ENCODE results near the gene COL19A1. TPM values are rescaled to one million over a fixed set of nuclear protein-coding genes. Genes with fewer than 3 reads are reported as not detected.

COL19A1 gene
- total and polyA plus RNA-seq, 2 experiments from 2014 or later = not detected

DNA sequence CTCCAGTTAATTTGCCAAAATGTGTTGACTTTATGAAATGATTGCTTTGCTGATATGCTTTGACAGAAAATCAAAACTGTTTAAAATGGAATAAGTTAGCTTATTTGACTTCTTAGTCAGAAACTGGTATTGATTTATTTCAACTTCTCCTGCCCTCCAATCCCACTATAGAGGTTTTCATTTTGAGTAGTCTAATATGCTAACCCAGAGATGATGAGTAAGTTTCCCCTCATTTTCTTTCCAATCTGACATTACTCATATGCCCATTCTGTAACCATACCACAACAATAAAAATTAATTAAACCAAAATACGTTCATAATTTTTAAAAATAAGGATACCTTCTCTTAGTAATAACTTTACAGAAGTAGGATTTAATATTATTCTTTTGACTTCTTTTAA, 78.8 kb downstream of the COL19A1 start:
- H3K9me2 ChIP-seq (ENCODE audit: insufficient read depth) = no peaks in the 10 kb centered on the region
- Mint-ChIP-seq H3K36me3 (ENCODE audit: low read depth) (no peaks in the 10 kb centered on the region), H3K27me3 (ENCODE audit: insufficient read depth, low read depth, poor library complexity) (no peaks in the 10 kb centered on the region), H3K4me3 (no peak overlapping the region), H3K4me1 (no peaks in the 10 kb centered on the region), H3K27ac (no peak overlapping the region), H3K9me3 (no peaks in the 10 kb centered on the region)
- H3K36me3 ChIP-seq (ENCODE audit: insufficient read depth) = no peaks in the 10 kb centered on the region
- no peaks in the 10 kb centered on the region for H3K27me3 ChIP-seq (ENCODE audit: insufficient read depth)
- no peaks in the 10 kb centered on the region for H3K79me2 ChIP-seq (replicated peaks; ENCODE audit: insufficient read depth)
- H3K4me1 ChIP-seq (ENCODE audit: insufficient read depth) = no peaks in the 10 kb centered on the region
- H3K4me3 ChIP-seq = no peak overlapping the region
- DNase-seq (ENCODE audit: low spot score) (no peak), ATAC-seq (no peak)
- TF ChIP-seq, protein P1, sequence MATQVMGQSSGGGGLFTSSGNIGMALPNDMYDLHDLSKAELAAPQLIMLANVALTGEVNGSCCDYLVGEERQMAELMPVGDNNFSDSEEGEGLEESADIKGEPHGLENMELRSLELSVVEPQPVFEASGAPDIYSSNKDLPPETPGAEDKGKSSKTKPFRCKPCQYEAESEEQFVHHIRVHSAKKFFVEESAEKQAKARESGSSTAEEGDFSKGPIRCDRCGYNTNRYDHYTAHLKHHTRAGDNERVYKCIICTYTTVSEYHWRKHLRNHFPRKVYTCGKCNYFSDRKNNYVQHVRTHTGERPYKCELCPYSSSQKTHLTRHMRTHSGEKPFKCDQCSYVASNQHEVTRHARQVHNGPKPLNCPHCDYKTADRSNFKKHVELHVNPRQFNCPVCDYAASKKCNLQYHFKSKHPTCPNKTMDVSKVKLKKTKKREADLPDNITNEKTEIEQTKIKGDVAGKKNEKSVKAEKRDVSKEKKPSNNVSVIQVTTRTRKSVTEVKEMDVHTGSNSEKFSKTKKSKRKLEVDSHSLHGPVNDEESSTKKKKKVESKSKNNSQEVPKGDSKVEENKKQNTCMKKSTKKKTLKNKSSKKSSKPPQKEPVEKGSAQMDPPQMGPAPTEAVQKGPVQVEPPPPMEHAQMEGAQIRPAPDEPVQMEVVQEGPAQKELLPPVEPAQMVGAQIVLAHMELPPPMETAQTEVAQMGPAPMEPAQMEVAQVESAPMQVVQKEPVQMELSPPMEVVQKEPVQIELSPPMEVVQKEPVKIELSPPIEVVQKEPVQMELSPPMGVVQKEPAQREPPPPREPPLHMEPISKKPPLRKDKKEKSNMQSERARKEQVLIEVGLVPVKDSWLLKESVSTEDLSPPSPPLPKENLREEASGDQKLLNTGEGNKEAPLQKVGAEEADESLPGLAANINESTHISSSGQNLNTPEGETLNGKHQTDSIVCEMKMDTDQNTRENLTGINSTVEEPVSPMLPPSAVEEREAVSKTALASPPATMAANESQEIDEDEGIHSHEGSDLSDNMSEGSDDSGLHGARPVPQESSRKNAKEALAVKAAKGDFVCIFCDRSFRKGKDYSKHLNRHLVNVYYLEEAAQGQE (IDR thresholded peaks at IDR 0.05; ENCODE audit: unreplicated experiment) = no peak
- TF ChIP-seq, protein P2, sequence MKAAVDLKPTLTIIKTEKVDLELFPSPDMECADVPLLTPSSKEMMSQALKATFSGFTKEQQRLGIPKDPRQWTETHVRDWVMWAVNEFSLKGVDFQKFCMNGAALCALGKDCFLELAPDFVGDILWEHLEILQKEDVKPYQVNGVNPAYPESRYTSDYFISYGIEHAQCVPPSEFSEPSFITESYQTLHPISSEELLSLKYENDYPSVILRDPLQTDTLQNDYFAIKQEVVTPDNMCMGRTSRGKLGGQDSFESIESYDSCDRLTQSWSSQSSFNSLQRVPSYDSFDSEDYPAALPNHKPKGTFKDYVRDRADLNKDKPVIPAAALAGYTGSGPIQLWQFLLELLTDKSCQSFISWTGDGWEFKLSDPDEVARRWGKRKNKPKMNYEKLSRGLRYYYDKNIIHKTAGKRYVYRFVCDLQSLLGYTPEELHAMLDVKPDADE (IDR thresholded peaks at IDR 0.05) = no peak
- TF ChIP-seq CREB1 (CRISPR knock-in tag; IDR thresholded peaks at IDR 0.05; ENCODE audit: low read depth) (no peak), STAT1 (IDR thresholded peaks at IDR 0.05; ENCODE audit: unreplicated experiment) (no peak), ZNF114 (CRISPR knock-in tag; IDR thresholded peaks at IDR 0.05) (no peak)
- TF ChIP-seq, protein P3, sequence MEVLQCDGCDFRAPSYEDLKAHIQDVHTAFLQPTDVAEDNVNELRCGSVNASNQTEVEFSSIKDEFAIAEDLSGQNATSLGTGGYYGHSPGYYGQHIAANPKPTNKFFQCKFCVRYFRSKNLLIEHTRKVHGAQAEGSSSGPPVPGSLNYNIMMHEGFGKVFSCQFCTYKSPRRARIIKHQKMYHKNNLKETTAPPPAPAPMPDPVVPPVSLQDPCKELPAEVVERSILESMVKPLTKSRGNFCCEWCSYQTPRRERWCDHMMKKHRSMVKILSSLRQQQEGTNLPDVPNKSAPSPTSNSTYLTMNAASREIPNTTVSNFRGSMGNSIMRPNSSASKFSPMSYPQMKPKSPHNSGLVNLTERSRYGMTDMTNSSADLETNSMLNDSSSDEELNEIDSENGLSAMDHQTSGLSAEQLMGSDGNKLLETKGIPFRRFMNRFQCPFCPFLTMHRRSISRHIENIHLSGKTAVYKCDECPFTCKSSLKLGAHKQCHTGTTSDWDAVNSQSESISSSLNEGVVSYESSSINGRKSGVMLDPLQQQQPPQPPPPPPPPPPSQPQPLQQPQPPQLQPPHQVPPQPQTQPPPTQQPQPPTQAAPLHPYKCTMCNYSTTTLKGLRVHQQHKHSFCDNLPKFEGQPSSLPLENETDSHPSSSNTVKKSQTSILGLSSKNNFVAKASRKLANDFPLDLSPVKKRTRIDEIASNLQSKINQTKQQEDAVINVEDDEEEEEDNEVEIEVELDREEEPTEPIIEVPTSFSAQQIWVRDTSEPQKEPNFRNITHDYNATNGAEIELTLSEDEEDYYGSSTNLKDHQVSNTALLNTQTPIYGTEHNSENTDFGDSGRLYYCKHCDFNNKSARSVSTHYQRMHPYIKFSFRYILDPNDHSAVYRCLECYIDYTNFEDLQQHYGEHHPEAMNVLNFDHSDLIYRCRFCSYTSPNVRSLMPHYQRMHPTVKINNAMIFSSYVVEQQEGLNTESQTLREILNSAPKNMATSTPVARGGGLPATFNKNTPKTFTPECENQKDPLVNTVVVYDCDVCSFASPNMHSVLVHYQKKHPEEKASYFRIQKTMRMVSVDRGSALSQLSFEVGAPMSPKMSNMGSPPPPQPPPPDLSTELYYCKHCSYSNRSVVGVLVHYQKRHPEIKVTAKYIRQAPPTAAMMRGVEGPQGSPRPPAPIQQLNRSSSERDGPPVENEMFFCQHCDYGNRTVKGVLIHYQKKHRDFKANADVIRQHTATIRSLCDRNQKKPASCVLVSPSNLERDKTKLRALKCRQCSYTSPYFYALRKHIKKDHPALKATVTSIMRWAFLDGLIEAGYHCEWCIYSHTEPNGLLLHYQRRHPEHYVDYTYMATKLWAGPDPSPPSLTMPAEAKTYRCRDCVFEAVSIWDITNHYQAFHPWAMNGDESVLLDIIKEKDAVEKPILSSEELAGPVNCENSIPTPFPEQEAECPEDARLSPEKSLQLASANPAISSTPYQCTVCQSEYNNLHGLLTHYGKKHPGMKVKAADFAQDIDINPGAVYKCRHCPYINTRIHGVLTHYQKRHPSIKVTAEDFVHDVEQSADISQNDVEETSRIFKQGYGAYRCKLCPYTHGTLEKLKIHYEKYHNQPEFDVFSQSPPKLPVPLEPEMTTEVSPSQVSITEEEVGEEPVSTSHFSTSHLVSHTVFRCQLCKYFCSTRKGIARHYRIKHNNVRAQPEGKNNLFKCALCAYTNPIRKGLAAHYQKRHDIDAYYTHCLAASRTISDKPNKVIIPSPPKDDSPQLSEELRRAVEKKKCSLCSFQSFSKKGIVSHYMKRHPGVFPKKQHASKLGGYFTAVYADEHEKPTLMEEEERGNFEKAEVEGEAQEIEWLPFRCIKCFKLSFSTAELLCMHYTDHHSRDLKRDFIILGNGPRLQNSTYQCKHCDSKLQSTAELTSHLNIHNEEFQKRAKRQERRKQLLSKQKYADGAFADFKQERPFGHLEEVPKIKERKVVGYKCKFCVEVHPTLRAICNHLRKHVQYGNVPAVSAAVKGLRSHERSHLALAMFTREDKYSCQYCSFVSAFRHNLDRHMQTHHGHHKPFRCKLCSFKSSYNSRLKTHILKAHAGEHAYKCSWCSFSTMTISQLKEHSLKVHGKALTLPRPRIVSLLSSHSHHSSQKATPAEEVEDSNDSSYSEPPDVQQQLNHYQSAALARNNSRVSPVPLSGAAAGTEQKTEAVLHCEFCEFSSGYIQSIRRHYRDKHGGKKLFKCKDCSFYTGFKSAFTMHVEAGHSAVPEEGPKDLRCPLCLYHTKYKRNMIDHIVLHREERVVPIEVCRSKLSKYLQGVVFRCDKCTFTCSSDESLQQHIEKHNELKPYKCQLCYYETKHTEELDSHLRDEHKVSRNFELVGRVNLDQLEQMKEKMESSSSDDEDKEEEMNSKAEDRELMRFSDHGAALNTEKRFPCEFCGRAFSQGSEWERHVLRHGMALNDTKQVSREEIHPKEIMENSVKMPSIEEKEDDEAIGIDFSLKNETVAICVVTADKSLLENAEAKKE (CRISPR knock-in tag; IDR thresholded peaks at IDR 0.05) = no peak
- TF ChIP-seq, protein P4, sequence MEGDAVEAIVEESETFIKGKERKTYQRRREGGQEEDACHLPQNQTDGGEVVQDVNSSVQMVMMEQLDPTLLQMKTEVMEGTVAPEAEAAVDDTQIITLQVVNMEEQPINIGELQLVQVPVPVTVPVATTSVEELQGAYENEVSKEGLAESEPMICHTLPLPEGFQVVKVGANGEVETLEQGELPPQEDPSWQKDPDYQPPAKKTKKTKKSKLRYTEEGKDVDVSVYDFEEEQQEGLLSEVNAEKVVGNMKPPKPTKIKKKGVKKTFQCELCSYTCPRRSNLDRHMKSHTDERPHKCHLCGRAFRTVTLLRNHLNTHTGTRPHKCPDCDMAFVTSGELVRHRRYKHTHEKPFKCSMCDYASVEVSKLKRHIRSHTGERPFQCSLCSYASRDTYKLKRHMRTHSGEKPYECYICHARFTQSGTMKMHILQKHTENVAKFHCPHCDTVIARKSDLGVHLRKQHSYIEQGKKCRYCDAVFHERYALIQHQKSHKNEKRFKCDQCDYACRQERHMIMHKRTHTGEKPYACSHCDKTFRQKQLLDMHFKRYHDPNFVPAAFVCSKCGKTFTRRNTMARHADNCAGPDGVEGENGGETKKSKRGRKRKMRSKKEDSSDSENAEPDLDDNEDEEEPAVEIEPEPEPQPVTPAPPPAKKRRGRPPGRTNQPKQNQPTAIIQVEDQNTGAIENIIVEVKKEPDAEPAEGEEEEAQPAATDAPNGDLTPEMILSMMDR (conservative IDR thresholded peaks at IDR 0.05; ENCODE audit: low read depth in 2 of 2) = no peak
- H3F3A ChIP-seq (replicated peaks; ENCODE audit: low read depth) = no peaks in the 10 kb centered on the region
- H4K20me1 ChIP-seq (replicated peaks; ENCODE audit: insufficient read depth) = no peaks in the 10 kb centered on the region
- H3K27ac ChIP-seq (ENCODE audit: low read depth) = no peak overlapping the region
- H3K4me2 ChIP-seq = no peak overlapping the region
- no peak overlapping the region for H2AFZ ChIP-seq

Data from GM23338 (cell line).